KG1 (cell line): ENCODE measurements around the gene P4HA2.

Experiments used
- DNase-seq: peaks from one replicate; lab custom pipeline; 2025; lab: John Stamatoyannopoulos, UW

The P4HA2 gene

DNA sequence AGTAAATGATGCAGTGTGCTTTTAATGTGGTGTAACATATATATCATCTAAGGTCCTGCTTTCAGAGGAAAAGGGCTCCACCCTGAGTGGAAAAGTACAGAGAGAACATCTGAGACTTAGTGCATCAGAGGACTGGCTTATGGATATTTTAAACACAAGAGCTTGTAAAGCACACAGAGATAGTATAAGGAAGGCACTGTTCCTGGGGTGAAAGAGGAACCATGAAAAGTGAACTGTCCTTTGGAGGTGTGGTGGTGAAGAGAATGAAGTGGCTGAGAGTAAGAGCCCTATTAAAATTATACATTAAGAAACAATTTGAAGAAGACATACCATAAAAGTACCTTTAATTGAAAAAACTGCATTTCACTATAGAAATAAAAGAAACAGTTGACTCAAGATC lies 85.2 kb downstream of the P4HA2 start:
- no peak for DNase-seq
